GM18526 (cell line): ENCODE data around the gene PLCXD3.

Experiments used
- POLR2A ChIP-seq: IDR thresholded peaks from 3 replicates; pipeline ENCODE4 v1.6.1; 2011; ENCODE audit not compliant: insufficient read length; ENCODE audit errors: extremely low read depth

The PLCXD3 gene

DNA sequence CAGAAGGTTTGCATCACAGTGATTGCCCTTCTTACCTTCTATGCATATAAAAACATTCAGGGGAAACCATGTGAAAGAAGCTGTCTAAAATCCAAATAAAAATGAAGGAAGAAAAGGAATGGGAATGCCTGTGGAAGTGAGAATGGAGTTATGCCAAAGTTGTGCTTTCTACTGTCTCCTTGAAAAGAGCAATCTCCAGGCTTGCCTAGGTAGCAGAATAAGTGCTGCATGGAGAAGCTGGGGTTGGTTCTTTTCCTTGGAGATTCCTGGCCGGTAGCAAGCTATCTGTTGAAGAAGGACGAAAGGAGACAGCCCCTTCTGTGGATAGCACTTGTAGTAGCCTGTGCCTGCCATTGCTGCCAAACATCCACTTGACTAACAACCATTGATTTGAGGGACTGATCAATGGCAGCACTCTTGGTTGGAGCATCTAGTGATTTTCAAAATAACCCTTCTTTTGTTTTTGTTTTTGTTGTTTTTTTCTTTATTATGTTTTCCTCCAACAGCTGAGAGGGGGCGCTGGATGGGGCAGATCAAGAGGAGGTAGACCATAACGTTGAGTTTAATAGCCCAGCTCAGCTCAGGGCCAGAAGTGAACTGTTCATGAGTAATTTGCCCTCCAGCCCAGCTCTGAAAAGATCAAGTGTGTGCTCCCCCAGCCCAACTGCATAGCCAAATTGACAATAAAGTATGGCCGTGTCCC is 1.6 kb downstream of the PLCXD3 start:
- TF ChIP-seq POLR2A, result no peak

GRCh38 chr5:41508186-41508585 is 2.2 kb downstream of the PLCXD3 start:
- no peak for TF ChIP-seq POLR2A

DNA sequence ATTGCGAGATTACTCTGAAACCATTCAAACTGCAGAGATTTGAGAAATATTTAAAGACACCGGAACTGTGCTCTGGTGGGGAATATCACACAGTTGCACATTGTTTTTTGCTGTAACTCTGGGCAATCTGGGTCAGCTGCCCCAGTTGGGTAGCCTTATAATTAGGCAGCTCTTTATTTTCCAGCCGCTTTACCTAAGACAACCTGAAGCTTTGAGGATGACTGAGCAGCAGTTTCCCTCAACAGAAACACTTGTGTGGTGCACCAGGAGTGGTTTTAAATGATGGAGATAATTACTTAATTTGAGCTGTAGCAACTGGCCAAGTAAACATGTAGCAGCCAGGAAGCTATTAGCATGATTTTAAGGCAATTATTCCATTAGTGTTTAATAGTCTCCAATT is 2.9 kb downstream of the PLCXD3 start:
- no peak for TF ChIP-seq POLR2A

DNA sequence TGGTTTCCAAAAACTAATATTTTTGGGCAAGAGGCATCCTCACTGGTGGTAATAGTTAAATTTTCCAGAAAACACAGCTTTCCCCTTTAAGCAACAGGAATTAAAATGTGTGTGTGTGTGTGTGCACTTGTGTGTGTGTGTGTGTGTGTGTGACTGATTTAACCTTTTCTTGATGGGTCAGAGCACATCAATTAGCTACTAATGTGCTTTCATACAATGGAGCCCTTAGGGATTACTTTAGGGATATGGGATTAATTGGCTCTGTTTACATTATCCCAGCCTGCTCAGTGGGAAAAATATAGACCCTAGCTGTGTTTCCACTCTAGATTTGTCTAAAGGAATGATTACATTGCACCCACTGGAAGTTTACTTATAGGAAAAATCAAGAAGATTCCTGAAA is 6.5 kb downstream of the PLCXD3 start:
- TF ChIP-seq POLR2A, result no peak

GRCh38 chr5:41503310-41503709 is 7.1 kb downstream of the PLCXD3 start:
- no peak for TF ChIP-seq POLR2A

GRCh38 chr5:41485533-41485932 is 24.9 kb downstream of the PLCXD3 start:
- TF ChIP-seq POLR2A, result no peak

DNA sequence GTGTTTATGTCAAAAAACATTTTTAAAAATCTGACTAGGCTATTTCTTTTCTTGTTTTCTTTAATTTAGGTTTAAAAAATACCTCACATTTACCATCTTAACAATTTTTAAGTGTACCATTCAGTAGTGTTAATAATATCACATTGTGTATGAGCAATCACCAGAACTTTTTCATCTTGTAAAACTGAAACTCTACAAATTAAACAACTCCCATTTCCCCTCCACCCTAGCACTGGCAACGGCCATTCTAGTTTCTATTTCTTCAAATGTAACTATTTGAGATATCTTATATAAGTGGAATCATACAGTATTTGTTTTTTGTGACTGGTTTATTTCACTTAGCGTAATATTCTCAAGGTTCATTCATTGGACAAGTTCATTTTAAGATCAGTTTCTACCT is 27.7 kb downstream of the PLCXD3 start:
- no peak for TF ChIP-seq POLR2A

DNA sequence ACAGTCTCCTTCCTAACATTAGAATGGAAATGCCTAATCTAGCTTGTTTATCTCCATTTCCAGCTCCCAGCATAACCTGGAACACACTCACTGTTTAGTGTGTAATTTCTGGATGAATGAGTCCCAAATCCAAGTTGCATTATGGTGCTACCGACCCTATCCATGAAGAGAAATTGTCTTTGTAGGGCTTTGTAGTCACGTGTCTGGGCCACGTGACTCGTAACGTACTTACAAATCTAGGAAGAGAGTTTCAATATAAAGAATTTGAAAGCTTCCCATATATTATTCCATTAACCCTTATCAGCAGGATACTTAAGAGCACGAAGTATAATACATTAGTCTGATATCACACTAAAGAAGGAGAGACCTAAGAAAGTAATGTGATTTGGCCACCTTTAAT is 28.2 kb downstream of the PLCXD3 start:
- TF ChIP-seq POLR2A, result no peak

GRCh38 chr5:41465493-41466171 is 44.8 kb downstream of the PLCXD3 start:
- TF ChIP-seq POLR2A, result no peak

DNA sequence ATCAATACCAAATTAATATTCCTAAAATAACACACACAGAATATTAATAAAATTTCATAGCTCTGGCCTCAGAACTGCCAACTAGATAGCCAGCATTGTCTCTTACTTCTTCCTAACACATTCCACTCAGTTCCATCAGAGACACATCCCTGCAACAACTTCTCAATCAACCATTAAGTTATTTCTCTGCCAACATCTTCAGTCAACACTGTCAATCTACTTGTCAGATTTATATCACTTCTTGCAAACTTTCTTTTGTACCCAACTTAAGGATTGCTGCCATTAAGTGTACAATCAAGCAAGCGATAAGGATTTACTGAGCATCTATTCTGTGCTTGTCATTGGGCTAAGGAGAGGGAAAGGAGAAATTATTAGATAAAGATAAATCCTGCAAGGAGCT is 50.8 kb downstream of the PLCXD3 start:
- no peak for TF ChIP-seq POLR2A

- no peak for TF ChIP-seq POLR2A
Measured at GRCh38 chr5:41457094-41457493, 53.3 kb downstream of the PLCXD3 start.

DNA sequence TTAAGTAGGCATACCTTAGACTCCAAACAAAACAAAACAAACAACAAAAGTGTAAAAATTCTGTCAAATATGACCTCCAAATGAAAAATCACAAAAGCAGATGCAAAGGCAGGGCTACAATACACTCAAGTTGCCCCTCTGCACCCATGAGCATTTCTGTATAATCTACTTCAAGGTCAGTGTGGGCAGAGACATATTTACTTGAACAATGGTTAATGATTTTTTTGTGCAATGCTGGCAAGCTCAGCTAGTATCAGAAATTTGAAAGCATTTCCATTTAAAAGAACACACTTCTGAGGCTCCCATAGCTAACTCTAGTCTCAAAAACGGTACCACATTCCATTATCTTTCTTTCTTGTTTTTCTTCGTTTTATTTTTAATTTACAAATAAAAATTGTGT is 57.9 kb downstream of the PLCXD3 start:
- TF ChIP-seq POLR2A, result no peak

DNA sequence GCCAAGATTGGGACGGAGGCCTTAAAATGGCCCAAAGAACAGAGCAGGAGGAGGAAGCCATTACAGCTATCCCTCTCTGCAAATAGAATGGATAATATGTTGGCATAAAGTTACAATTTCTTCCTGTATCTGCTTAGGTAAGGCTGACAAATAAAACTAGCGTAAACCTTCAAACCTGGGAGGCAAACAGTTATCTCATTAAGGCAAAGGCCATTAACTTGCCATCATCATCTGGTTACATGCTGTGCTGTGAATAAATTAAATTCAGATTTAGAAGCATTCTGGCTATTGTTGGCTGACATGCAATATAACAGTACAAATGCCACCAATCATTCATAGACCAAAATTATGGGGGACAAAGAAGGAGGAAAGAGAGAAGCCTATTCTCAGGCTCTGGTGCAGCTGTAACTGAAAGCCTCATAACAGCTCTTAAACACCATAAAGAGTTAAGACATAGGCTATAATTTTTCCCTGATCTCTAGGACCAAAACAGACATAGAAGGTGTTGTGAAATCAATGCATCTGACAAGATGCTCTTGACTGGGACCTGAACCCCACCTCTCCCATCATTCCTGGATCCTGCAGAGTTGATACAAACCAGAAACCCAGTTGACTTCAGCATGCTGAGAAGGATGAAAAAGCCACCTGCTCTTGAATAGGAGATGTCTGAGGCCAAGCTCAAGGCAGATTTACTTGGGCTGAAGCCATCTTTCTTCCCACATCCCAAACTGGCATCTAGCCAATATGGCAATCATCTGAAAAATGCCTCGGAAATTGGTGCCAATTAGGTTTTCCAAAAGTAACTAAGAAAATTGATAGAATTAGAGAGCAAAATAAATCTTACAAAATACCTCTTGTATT is 62.5 kb downstream of the PLCXD3 start:
- TF ChIP-seq POLR2A, result no peak

DNA sequence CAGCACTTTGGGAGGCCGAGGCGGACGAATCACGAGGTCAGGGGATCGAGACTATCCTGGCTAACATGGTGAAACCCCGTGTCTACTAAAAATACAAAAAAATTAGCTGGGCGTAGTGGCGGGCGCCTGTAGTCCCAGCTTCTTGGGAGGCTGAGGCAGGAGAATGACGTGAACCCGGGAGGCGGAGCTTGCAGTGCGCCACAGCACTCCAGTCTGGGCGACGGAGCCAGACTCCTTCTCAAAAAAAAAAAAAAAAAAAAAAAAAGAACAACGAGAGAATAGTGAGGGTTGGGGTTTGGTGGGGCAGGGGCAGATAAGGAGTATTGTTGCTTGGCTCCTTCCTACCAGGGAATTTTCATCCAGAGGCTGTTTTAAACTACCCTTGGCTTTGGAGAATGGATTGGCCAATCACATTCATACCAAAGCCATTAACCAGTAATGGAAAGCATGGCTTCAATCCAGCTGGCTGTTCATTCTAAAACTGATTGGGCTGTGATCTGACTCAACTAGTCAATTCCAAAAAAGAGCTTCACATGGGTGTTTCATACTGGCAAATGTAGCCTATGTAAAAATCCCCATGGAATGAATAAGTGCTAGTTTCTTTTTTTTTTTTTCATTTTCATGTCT is 64.4 kb downstream of the PLCXD3 start:
- no peak for TF ChIP-seq POLR2A

DNA sequence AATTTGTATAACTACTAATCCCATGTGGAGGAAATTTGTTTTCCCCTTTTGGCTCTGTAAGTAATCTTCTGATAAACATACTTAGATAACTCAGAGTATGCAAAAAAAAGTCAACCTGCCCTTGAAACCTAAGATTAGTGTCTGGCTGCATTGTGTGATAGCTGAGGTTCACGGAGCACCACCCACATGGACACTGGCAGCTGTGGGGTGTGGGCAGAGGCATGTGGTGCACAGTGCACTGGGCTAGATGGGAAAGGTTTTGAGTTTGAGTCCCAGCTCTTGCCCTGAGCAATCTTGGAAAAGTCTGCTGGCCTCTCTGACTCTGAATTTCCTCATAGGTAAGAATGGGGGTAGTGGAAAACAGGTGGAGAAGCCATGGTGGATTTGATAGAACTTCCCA is 75.1 kb downstream of the PLCXD3 start:
- TF ChIP-seq POLR2A, result no peak
